Fibroblast of skin of scalp (primary cell): Measurements from ENCODE around the gene CTRB2.
"Not testable (repeated sequence)": the region's sequence is repeated elsewhere in the genome, so short reads cannot be mapped to it uniquely, and the experiment has no call there.

Source experiments
- DNase-seq: peaks from one replicate; pipeline ENCODE4 v3.0.0-alpha.2; 2013

CTRB2 gene

GRCh38 chr16:75204905-75205304 lies 2.1 kb downstream of the CTRB2 start:
- not testable (repeated sequence) for DNase-seq

GRCh38 chr16:75204410-75204758 lies 2.6 kb downstream of the CTRB2 start:
- DNase-seq = no peak

- DNase-seq = no peak
These were observed 3.1 kb downstream of the CTRB2 start for GRCh38 chr16:75203667-75204409.

DNA sequence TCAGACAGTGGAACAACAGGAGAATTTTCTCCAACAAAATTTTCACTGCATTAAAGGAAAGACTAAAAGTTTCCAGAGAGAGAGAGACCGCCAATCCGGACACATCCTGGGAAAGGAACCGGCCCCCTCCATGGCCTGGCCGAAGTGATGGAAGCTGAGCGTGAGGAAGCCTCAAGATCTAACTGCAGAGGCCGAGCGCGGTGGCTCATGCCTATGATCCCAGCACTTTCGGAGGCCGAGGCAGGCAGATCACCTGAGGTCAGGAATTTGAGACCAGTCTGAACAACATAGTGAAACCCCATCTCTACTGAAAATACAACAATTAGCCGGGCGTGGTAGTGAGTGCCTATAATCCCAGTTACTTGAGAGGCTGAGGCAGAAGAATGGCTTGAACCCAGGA lies 3.9 kb downstream of the CTRB2 start:
- DNase-seq = no peak

DNA sequence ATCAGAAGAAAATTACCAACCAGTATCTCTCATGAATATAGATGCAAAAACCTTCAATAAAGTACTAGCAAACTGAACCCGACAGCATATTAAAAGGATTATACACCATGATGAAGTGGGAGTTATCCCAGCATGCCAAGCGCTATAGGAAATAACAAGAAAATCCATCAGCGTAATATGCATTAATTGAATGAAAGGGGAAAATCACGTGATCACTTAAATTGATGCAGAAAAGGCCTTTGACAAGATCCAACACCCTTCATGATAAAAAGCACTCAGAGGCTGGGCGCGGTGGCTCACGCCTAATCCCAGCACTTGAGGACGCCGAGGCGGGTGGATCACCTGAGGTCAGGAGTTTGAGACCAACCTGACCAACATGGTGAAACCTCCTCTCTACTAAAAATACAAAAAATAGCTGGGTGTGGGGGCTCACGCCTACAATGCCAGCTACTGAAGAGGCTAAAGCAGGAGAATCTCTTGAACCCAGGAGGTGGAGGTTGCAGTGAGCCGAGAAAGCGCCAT lies 4.8 kb downstream of the CTRB2 start:
- DNase-seq = no peak

- DNase-seq = peak; percentile 24
These were observed 8.8 kb downstream of the CTRB2 start for GRCh38 chr16:75198135-75198600.

- DNase-seq = no peak
These were observed 9.3 kb downstream of the CTRB2 start for GRCh38 chr16:75197522-75198134.

GRCh38 chr16:75196836-75197235 lies 10.1 kb downstream of the CTRB2 start:
- no peak for DNase-seq

GRCh38 chr16:75195811-75196790 lies 10.9 kb downstream of the CTRB2 start:
- no peak for DNase-seq

- DNase-seq = no peak
These were observed 13.1 kb downstream of the CTRB2 start for GRCh38 chr16:75193730-75194444.

- DNase-seq = no peak
These were observed 13.7 kb downstream of the CTRB2 start for GRCh38 chr16:75193265-75193650.

DNA sequence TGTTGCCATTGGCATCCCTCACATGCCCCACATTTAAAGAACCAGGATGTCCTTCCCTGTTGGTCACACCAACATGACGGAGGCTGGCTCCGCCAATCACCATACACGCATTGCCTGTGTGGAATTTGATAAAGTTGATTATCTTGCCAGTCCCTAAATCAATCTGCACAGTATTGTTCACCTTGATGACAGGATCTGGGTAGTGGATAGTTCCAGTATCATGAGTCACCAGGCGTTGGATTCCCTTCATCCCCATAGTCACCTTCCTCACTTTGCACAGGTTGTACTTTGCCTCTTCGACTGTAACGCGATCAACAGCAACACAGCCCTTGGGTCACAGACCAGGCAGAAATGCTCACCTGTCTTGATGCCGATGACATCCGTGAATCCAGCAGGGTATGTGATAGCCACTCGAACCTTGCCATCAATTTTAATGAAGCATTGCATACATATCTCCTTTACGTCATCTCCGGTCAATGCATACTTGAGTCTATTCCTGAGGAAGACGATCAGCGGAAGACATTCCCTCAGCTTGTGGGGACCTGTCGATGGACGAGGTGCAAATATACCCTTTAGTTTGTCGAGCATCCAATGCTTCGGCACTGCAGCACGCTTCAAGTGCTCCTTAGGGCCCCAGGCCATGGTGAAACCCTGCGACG lies 14.2 kb downstream of the CTRB2 start:
- no peak for DNase-seq

DNA sequence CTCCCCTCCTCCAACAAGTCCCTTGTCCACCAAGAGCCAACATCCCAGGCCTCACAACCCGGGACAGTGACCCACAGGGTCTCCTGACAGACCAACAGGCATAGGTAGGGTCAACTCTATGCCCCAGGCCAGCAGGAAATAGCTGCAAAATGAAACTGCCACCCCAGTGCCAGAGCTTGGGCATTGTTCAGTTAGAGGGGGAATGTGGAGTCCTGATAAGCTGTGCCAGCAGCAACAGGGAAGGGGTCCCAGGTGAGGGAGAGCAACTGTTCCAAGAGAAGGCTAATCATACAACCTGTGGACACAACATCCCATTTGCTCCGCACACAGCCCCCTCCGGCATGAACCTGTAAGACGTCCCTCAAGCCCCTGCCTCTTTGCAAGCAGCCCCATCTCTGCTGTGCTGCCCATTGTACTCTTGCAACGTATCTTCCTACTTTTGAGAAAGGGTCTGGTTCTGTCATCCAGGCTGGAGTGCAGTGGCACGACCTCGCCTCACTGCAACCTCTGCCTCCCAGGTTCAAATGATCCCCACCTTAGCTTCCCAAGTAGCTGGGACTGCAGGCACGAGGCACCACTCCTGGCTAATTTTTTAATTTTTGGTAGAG lies 17.2 kb downstream of the CTRB2 start:
- DNase-seq = no peak

DNA sequence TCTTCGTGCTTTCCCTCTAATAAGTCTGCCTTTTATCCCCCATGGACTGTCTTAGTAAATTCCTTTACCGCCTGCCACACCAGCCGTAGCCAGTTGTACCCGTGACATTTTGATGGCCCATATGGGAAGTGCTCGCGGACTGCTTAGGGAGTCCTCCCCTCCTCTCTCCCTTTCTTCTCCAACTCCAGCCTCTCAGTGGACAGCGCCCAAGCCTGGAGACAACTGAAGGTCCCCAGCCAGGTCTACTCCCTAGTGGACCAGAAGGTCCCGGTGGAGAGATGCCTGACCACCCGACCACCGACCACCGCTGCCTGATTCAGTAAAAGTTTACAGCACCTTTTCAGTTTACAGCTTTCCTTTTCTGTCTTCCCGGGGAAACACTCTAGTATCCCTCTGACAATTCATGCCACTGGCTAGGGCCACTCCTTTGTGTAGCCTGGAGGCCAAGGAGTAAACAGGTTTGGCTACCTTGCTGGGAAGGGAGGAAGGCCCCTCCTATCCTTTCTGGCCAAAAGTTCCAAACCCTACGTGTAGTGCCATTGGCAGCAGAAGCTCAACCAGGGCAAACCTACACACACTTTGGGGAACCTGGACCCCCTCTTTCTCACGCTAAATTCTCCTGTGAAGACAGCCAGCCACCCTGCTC lies 18.0 kb downstream of the CTRB2 start:
- DNase-seq = no peak

DNA sequence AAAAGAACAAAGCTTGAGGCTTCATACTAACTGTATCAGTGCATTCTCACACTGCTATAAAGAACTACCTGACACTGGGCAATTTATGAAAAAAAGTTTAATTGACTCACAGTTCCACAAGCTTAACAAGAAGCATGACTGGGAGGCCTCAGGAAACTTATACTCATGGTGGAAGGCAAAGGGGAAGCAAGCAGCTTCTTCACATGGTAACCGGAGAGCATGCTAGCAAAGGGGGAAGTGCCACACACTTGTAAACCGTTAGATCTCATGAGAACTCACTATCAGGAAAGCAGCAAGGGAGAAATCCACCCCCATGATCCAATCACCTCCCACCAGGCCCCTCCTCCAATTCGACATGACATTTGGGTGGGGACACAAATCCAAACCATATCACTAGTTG lies 25.3 kb downstream of the CTRB2 start:
- DNase-seq = no peak

DNA sequence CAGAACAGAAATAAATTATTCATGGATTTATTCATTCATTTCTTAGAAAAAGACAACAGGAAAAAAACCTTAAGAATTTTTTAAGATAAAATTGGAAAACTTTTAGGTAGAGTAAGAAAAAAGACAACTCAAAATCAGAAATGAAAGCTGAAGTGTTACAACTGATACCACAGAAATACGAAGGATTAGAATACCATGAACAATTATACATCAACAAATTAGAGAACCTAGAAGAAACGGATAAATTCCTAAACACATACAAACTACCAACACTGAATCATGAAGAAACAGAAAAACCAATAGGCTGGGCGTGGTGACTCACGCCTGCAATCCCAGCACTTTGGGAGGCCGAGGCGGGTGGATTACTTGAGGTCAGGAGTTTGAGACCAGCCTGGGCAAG lies 27.8 kb downstream of the CTRB2 start:
- DNase-seq = no peak

DNA sequence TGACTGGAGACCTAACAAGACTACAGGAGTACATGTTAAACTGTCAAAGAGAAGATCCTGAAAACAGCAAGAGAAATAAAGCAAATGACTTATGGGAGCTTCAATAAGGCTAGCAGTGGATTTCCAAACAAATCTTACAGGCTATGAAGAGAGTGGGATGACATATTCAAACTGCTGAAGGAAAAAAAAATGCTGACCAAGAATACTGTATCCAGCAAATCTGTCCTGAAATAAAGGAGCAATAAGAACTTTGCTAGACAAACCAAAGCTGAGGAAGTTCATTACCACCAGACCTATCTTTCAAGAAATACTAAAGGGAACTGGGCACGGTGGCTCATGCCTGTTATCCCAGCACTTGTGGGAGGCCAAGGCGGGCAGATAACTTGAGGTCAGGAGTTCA lies 30.0 kb downstream of the CTRB2 start:
- no peak for DNase-seq

DNA sequence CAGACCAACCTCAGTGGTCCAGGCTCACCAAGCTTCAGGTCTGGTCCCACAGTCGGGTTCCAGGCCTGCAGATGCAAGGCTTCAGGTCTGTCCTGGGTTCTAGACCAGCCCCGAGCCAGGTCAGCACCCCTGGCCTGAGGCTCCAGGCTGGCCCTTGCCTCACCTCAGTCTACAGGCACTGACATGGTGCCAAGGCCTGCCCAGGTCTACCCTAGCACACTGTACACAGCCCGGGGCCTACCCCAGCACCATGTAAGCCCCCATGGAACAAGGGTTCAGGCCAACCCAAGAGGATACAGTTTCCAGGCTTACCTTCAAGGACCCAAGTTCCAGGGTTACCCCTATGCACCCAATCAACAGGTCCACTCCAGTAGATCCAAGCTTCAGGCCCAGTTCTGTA lies 31.9 kb downstream of the CTRB2 start:
- no peak for DNase-seq

DNA sequence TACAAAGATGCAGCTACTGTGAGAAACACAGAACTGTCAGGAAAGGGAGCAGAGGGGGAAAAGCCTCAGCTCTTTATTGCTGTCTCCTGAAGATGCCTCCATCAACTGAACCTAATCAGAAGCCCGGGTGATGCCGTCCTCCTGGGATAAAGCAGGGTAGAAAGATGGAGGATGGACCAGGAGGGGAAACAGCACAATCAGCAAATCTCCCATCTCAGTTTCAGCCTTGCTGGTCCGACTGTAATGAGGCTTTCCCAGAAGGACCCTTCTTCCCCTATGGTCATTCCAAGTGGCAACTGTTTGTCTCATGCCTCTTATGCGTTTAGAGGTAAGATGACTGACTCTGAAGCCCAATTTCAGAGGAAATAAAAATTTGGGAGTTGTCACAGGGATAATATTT lies 34.4 kb downstream of the CTRB2 start:
- no peak for DNase-seq

DNA sequence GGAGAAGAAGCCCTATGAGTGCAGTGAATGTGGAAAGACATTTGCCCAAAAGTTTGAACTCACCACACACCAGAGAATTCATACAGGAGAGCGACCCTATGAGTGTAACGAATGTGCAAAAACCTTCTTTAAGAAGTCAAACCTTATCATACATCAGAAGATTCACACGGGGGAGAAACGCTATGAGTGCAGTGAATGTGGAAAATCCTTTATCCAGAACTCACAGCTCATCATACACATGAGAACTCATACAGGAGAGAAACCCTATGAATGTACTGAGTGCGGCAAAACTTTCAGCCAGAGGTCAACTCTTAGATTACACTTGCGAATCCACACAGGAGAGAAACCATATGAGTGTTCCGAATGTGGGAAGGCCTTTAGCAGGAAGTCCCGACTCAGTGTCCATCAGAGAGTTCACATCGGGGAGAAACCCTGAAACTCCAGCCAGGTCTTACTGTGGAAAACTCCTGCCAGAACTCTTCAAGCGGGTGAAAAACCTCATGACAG lies 37.0 kb downstream of the CTRB2 start:
- DNase-seq = no peak

- DNase-seq = no peak
These were observed 46.6 kb downstream of the CTRB2 start for GRCh38 chr16:75160386-75160785.
